NCI-H226 (cell line): ENCODE measurements around the gene TEX30.
"Not testable (repeated sequence)": the region's sequence is repeated elsewhere in the genome, so short reads cannot be mapped to it uniquely, and the experiment has no call there.

Experiments
- DNase-seq: peaks from one replicate; pipeline ENCODE4 v3.0.0-alpha.2; 2015

The TEX30 gene

GRCh38 chr13:102773441-102774213 is at the start of gene TEX30:
Gene TEX30 (minus strand): TSS chr13:102773786. CDS start chr13:102770026, 3,760 bp downstream.
- peak; percentile 81 for DNase-seq

GRCh38 chr13:102817907-102818306 is 44.3 kb upstream of the TEX30 start:
- no peak for DNase-seq

- no peak for DNase-seq
Measured at GRCh38 chr13:102817241-102817640, 43.7 kb upstream of the TEX30 start.

- DNase-seq: no peak
Measured at GRCh38 chr13:102816708-102817107, 43.1 kb upstream of the TEX30 start.

- DNase-seq: no peak
Measured at GRCh38 chr13:102815788-102816187, 42.2 kb upstream of the TEX30 start.

- no peak for DNase-seq
Measured at GRCh38 chr13:102814793-102815192, 41.2 kb upstream of the TEX30 start.

- no peak for DNase-seq
Measured at GRCh38 chr13:102814025-102814607, 40.5 kb upstream of the TEX30 start.

GRCh38 chr13:102812611-102813287 is 39.2 kb upstream of the TEX30 start:
- peak; percentile 73 for DNase-seq

GRCh38 chr13:102807699-102808098 is 34.1 kb upstream of the TEX30 start:
- no peak for DNase-seq

GRCh38 chr13:102805680-102806079 is 32.1 kb upstream of the TEX30 start:
- no peak for DNase-seq

- peak; percentile 75 for DNase-seq
Measured at GRCh38 chr13:102800145-102801041, 26.8 kb upstream of the TEX30 start.

- DNase-seq: no peak
Measured at GRCh38 chr13:102799426-102800144, 26.0 kb upstream of the TEX30 start.

- peak; percentile 94 for DNase-seq
Measured at GRCh38 chr13:102798581-102799425, 25.2 kb upstream of the TEX30 start, which contains the start of the genes BIVM and POGLUT2. Gene BIVM (plus strand): TSS chr13:102799119. CDS start chr13:102807268, 8,149 bp downstream. Gene POGLUT2 (minus strand): TSS chr13:102798976. CDS start chr13:102798670, 306 bp downstream.

- no peak for DNase-seq
Measured at GRCh38 chr13:102793611-102794355, 20.2 kb upstream of the TEX30 start.

- no peak for DNase-seq
Measured at GRCh38 chr13:102792396-102792795, 18.8 kb upstream of the TEX30 start.

- no peak for DNase-seq
Measured at GRCh38 chr13:102788683-102789082, 15.1 kb upstream of the TEX30 start.

GRCh38 chr13:102784483-102784882 is 10.9 kb upstream of the TEX30 start:
- DNase-seq: no peak

- DNase-seq: no peak
Measured at GRCh38 chr13:102781591-102781990, 8.0 kb upstream of the TEX30 start.

GRCh38 chr13:102780656-102781055 is 7.1 kb upstream of the TEX30 start:
- DNase-seq: not testable (repeated sequence)
